RCC 7860 (cell line): ENCODE measurements around the gene PLCG2.
"Not testable (repeated sequence)": the region's sequence is repeated elsewhere in the genome, so short reads cannot be mapped to it uniquely, and the experiment has no call there.

ENCODE experiments used
- DNase-seq: peaks from one replicate; pipeline ENCODE4 v3.0.0-alpha.2; 2015; ENCODE audit warnings: low spot score
- FAIRE-seq: peaks from 2 replicates; lab custom pipeline; 2012; peaks lifted over from hg19 to GRCh38; lab: Jason Lieb, UNC

The PLCG2 gene

DNA sequence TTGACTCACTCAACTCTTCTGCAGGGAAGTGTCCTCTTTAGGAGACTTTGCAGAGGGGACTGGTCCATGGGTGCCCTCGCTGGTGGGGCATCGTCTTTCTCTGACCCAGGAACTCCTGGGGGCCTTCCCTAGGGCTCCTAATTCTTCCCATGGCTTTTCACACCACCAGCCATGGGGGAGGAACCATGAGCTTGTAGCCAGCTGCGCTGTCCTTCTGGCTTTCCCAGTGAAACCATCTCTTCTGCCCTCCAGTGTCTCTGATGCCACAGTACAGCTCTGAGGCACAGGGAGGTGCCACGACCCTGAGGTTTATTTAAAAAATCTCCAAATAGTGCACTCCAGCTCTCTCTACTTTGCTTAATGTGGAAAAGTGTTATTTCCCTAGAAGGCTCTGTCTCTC, 153.6 kb downstream of the PLCG2 start:
- DNase-seq (no peak), FAIRE-seq (no peak)

DNA sequence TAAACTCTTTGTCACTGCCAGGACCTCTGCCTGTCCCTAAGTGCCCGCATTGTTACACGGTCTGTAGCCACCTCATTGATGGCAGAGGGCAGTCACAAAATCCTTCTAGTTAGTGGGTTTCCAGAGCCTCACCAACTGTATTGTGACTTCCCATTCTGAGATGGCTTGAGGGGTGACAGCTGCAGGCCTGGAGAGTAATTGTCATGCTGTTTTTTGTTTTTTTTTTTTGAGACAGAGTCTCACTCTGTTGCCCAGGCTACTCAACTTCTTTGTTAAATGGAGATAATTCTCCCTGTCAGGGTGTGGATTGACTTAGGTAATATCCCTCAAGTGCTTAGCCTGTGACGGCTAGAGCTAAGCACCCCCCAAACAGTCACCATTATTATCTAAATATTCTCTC, 154.3 kb downstream of the PLCG2 start:
- FAIRE-seq = no peak
- DNase-seq = no peak

DNA sequence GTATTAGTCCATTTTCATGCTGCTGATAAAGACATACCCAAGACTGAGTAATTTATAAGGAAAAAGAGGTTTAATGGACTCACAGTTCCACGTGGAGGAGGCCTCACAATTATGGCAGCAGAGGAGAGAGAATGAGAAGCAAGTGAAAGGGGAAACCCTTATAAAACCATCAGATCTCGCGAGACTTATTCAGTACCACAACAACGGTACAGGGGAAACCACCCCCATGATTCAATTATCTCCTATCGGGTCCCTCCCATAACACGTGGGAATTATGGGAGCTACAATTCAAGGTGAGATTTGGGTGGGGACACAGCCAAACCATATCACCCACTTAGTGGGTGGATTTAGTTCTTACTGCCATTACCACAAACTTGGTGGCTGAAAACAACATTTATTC, 155.6 kb downstream of the PLCG2 start:
- DNase-seq, FAIRE-seq: not testable (repeated sequence)

DNA sequence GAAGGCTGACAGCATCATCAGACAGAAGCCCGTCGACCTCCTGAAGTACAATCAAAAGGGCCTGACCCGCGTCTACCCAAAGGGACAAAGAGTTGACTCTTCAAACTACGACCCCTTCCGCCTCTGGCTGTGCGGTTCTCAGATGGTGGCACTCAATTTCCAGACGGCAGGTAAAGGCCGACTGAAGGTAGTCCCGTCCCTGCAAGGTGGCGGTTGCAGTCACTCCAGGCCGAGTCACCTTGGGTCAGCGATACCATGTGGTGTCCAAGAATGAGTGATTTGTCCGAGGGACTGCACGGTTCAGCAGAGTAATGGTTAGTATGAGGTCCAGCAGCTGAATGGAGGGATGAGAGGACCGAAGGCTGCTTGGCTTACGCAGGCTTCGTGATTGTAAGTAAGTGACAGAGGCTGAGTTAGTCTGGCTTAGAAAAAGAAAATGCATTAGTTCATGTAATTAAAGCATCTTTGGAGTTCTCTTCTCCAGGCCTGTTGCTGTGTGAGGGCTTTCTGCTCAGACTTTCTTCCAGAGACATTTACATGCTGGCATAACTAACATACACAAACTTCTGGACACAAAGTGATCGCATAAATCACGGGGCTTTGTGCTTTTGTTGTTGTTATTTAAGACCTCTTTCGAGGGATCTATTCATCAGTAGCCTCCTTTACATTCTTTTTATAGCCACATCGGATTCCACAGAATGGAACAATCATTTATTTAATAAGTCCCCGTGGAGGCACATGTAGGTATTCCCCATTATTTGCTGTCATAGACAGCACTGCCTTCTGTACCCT, 157.3 kb downstream of the PLCG2 start:
- FAIRE-seq (no peak), DNase-seq (no peak)

DNA sequence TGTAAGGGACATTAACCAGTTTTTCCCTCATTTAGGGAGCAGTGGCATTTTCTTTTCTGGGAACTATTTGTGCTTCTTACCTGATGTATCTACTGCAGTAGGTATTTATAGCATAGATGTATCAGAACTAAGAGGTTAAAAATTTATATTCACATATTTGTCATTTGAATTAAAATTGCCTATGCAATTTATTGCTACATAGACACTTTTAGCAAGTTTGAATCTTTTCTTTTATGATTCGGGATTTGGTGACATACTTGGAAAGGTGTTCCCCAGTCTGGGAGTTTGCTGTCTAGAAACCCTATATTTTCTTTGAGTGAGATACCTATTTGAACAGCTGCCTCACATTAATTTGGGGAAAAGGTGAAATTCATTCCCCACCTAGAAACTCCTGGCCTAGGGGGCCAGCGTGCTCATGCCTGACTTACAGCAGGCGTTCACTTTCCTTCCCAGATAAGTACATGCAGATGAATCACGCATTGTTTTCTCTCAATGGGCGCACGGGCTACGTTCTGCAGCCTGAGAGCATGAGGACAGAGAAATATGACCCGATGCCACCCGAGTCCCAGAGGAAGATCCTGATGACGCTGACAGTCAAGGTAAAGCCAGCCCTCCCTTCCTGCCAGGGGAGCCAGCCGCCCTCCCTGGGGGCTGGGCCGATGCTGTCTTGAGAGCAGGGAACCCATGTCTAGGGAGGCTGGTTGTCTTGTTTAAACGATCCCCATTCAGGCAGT, 158.4 kb downstream of the PLCG2 start:
- DNase-seq = no peak
- no peak for FAIRE-seq

DNA sequence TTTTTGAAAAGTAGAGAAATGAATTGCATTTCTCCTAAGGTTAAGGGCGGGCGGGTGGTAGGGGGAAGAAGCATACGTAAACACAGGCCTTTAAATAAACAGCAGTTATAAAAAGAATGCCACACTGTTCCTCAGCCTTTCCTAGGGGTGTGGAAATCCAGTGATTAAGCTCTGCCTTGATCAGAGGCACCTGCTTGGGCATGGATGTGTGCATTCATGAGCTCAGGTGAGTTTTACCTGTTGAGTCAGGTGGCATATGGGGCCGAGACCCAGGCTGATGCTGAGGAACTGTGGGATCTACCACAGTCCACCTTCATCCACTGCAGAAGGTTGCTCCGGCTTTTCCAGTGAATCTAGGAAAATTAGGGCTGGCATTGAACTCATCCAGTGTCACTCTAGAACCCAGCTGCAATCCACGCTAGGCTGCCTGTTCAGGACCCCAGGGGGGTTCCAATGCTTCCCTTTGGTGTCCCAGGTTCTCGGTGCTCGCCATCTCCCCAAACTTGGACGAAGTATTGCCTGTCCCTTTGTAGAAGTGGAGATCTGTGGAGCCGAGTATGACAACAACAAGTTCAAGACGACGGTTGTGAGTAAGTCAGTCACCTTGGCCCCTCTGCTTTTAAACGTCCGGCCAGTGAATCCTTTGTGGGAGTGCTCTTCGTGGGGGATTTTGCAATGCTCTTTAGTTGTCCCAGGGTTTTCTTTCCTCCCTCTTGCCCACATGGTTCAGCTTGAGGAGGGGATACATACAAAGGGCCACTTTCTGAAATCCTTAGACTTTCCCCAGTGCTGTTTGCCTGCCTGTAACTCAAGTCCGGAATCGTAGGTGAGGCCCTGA, 159.5 kb downstream of the PLCG2 start:
- FAIRE-seq (no peak), DNase-seq (no peak)

DNA sequence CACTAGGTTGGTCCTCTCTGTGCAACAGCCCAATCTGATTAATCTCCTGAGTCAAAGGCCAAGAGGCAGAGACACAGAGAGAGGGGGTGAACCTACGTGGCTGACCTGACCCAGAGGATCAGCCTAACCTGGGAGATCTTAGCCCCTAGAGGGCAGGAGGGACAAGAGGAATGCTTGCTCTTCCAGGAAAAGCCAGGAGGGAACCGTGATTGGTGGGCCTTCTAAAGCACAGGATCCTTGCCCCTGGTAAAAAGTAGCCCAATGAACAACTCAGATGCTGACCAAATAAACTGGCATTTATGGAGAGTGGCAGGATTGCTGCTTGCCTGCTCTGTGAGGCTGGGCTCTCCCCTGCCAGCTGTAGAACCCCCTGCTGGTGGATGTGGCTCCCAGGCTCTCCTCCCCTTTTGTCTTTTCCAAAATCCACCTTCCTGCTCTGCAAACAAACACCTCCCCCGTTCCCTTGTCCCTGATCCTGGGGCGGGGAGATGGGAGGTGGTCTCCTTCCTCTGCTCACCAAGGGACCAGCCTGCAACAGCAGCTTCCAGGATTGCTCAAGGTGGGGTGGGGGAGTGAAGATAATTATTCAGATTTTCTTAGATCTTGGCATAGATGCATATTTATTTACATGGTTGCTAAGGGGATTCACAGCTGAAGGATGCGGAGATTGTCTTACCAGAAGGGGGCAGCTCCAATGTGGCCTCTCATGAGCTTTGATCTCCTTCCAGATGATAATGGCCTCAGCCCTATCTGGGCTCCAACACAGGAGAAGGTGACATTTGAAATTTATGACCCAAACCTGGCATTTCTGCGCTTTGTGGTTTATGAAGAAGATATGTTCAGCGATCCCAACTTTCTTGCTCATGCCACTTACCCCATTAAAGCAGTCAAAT, 160.3 kb downstream of the PLCG2 start:
- no peak for FAIRE-seq
- no peak for DNase-seq

DNA sequence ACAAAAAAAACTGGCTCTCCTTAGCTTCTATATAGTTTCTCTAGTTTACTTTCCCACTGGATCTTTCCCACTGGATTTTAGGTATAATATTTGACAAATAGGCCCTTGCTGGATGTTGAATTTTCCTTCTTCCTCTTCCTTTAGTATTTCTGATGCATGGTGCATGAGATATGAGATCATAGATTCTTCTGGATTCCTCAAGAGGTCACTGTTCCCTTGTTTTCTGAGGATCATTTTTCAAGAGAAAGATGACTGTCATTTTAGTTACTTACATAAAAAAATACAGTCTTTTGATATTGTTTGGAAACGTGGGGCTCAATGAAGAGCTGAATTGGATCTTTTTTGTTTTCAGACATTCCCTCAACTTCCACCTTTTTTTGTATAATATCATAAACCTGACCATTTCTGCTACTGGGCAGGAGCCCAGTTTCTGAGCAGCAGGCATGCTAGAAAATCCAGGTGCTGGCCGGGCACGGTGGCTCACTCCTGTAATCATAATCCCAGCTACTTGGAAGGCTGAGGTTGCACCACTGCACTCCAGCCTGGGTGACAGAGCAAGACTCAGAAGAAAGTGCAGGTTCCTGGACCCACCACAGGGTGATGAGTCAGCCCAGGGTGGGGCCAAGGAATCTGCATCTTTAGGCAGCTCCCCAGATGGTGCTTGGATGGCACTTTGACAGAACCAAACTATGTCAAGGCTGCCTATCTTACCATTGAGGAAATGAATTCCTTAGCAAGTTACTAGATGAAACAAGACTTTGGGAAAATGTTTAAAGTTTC, 161.9 kb downstream of the PLCG2 start:
- FAIRE-seq (no peak), DNase-seq (no peak)

DNA sequence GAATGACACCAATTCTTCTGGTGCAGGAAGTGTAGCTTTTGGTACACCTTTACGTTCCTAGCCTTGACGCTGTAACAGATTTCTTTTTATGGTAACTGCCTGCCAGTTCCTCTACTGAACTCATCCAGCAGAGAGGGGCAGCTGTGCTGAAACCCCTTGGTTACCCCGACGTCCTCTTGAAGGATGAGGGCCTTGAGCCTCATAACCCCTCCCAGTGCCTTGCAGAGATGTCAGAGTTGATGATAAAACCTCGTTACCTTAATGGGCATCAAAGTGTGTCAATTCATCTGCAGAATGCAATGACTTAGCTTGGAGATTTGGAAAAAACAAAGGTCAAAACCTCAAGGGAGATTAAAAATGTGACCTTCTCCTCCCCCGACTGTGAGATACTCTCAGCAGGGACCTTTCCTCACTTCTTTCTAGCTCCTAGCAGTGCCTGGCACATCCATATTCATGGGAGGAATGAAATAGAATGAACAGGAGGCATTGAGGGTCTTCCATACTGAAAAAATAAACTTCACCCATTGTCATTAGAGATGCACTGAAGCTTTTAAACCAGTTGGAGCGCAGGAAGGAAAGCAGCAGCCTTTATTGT, 163.0 kb downstream of the PLCG2 start:
- no peak for FAIRE-seq
- no peak for DNase-seq

DNA sequence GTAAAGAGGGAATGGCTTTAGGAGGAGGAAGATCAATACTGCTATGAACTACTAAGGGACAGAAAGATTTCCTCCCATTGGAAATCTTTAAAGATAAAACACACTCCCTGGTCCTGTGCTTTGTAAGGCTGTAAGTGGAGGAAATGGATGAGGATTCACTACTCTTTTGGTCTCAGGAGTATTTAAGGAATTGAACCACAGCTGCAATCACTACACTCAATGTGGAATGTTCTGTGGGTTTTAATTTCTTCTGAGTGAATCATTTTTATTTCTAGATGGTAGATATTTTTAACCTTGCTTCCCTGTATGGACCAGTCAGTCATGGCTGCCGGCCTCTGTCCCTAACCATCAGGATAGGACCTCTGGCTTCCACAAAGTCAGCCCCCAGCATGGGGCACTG, 166.6 kb downstream of the PLCG2 start:
- FAIRE-seq = no peak

DNA sequence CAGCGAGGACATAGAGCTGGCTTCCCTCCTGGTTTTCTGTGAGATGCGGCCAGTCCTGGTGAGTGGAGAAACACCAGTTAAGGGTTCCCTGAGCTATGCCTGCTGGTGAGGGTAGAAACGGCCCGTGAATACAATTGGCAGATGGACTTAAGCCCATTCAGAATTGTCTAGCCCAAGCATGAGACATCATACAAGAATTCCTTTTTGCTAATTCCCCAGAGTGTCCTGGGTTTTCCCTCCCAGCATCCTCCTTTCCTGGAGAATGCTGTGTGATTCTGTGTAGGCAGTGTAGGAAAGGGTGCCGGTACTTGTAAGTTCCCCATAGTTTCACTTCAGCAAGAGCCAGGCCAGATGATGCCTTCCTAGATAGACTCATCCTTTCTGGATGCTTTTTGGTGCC, 167.1 kb downstream of the PLCG2 start:
- DNase-seq (no peak), FAIRE-seq (no peak)

More for the DNA sequence above, 166.6 kb downstream of the PLCG2 start:
- no peak for DNase-seq

DNA sequence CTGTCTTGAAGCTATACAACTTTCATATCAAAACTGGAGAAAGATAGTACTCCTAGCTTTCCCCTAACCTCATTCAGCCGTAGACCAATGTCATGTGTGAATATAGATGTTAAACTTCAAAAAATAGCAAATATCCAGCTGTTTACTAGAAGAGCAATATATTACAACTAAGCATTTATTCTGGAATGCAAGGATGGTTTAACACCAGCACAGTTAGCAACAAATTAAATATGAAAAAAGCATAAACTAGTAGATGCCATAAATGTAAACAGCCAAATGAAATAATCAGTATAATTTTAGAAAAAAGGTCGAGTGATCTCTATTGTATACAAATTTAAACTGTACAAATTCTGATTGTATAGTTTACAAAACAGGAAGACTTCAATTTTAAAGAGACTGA, 172.5 kb downstream of the PLCG2 start:
- no peak for DNase-seq
- no peak for FAIRE-seq

DNA sequence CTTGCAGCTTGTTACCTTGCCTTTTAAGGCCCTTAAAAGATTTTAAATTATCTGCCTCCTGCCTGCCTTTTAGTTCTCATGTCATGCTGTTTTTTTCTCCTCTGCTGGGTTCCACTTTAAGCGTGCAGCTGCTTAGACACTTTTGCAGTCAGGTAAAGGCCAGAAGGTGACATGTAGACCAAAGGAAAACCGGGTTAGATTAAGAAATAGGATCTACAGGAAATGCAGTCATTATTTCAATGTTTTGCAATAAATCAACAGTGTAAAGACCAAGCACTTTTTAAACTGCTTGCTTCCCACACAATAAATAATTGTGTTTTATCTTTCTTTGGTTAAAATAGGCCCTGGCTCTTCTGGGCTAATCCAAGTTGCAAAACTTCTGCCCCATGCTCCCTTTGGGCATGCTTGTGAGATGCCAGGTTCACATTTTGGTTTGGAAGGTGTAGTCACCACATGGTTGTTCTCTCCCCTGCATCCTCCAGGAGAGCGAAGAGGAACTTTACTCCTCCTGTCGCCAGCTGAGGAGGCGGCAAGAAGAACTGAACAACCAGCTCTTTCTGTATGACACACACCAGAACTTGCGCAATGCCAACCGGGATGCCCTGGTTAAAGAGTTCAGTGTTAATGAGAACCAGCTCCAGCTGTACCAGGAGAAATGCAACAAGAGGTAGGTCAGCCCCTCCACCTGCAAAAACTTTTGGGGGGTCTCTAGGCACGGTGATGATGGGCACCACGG, 177.3 kb downstream of the PLCG2 start:
- no peak for DNase-seq
- FAIRE-seq = no peak

DNA sequence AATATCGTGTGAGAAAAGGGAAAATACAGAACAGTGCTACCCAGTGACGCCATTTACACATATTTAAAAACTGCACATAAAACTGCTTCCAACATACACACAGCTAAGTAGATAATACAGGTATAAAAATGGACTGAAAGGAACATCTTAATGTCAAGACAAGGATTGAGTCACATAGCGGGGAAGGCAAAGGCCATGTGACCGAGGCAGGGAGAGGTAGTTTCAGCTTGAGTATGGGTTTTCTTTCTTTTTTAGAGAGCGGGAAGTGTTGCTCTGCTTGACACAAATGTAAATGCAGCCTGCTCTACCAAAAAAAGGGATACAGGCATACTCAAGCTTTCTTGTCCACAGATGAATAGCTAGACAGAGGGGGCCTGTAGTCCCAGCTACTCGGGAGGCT, 185.7 kb downstream of the PLCG2 start:
- no peak for DNase-seq
- no peak for FAIRE-seq

DNA sequence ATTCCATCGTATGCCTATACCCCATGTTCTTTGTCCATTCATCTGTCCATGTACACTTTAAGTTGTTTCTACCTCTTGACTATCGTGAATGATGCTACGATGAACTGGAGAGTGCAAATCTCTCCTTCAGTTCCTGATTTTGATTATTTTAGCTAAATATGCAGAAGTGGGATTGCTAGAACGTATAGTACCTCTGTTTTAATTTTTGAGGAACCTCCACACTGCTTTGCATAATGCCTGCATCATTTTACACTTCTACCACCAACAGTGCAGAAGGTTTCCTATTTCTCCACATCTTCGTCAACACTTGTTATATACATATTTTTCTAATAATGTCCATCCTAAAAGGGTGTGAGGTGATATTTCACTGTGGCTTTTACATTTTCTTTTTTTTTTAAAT, 188.3 kb downstream of the PLCG2 start:
- FAIRE-seq (no peak), DNase-seq (no peak)

DNA sequence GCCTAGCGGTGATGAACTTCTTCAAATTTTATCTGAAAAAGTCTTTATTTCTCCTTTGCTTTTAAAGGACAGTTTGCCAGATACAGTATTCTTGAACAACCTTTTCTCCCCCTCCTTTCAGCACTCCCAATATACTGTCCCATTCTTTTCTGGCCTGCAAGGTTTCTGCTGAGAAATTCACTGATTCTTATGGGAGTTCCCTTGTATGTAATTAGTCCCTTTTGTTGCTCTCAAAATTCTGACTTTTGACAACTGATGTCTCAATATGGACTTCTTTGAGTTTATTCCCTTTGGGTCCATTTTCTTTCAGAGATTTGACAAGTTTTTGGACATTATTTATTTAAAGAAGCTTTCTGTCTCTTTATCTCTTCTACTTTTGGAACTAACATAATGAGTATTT, 192.8 kb downstream of the PLCG2 start:
- DNase-seq = no peak
- FAIRE-seq = no peak

DNA sequence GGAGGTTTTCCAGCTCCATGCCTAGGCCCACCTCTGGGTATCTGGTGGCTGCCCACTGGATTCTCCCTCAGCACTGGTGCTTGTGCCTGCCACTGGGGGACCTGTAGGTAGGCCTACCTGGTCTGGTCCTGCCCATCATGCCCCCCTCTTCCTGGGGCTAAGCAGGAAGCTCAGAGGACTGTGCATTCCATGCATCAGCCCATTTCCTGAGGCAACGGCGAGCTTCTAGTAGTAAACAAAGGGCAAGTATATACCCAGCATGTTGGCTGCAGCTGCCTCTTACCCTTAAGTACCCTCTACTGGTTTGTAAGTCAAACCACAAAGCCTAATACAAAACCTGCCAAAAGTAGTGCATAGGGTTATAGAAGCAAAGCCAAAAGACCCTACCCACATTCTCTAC, 194.6 kb downstream of the PLCG2 start:
- FAIRE-seq = no peak
- DNase-seq = no peak

DNA sequence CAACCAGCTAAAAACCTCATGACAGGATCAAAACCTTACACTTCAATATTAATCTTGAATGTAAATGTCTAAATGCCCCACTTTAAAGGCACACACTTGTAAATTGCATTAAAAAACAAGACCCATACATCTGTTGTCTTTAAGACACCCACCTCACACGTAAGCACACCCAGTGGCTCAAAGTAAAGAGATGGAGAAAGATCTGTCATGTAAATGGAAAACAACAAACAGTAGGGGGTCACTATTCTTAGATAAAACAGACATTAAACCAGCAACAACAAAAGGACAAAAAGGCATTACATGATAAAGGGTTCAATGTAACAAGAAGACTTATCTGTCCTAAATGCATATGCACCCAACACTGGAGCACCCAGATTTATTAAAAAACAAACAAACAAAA, 196.5 kb downstream of the PLCG2 start:
- DNase-seq = no peak
- no peak for FAIRE-seq
